ENCODE data around the gene ATG101.

The ATG101 gene

GRCh38 chr12:52076811-52077210, 7.0 kb downstream of the ATG101 start:
- TF ChIP-seq POLR2AphosphoS5 (IDR thresholded peaks at IDR 0.05; ENCODE audit: low read depth, low read length) (no peak), SIN3A (IDR thresholded peaks at IDR 0.05; ENCODE audit: borderline replicate concordance, insufficient read depth, low read length) (no peak), TAF1 (IDR thresholded peaks at IDR 0.05; ENCODE audit: borderline replicate concordance, insufficient read depth, low read length) (no peak), REST (IDR thresholded peaks at IDR 0.05; ENCODE audit: insufficient read depth in 1 of 2, low read depth in 2 of 2, low read length in 2 of 2) (no peak), FOXP2 (optimal IDR thresholded peaks at IDR 0.05; ENCODE audit: borderline replicate concordance, extremely low read depth, extremely low read length, insufficient read depth) (no peak)

- TF ChIP-seq REST (IDR thresholded peaks at IDR 0.05; ENCODE audit: insufficient read depth in 1 of 2, low read depth in 2 of 2, low read length in 2 of 2): peak; percentile 70 to 87
- TF ChIP-seq POLR2AphosphoS5 (IDR thresholded peaks at IDR 0.05; ENCODE audit: low read depth, low read length): no peak
These were observed 8.5 kb downstream of the ATG101 start for GRCh38 chr12:52078276-52078675.

- TF ChIP-seq TAF1 (IDR thresholded peaks at IDR 0.05; ENCODE audit: borderline replicate concordance, insufficient read depth, low read length) (no peak), FOXP2 (optimal IDR thresholded peaks at IDR 0.05; ENCODE audit: borderline replicate concordance, extremely low read depth, extremely low read length, insufficient read depth) (no peak), POLR2AphosphoS5 (IDR thresholded peaks at IDR 0.05; ENCODE audit: low read depth, low read length) (no peak), SIN3A (IDR thresholded peaks at IDR 0.05; ENCODE audit: borderline replicate concordance, insufficient read depth, low read length) (no peak), REST (IDR thresholded peaks at IDR 0.05; ENCODE audit: insufficient read depth in 1 of 2, low read depth in 2 of 2, low read length in 2 of 2) (no peak)
These were observed 10.0 kb downstream of the ATG101 start, which contains the start of gene SMIM41 for GRCh38 chr12:52079576-52080402. Gene SMIM41 (plus strand): TSS chr12:52079704. CDS start chr12:52079780, 76 bp downstream.

- TF ChIP-seq SIN3A (IDR thresholded peaks at IDR 0.05; ENCODE audit: borderline replicate concordance, insufficient read depth, low read length) (no peak), TAF1 (IDR thresholded peaks at IDR 0.05; ENCODE audit: borderline replicate concordance, insufficient read depth, low read length) (no peak), POLR2AphosphoS5 (IDR thresholded peaks at IDR 0.05; ENCODE audit: low read depth, low read length) (no peak), REST (IDR thresholded peaks at IDR 0.05; ENCODE audit: insufficient read depth in 1 of 2, low read depth in 2 of 2, low read length in 2 of 2) (no peak)
These were observed 10.8 kb downstream of the ATG101 start for GRCh38 chr12:52080403-52081251.
